DND-41 (cell line): ENCODE measurements around the gene FAM83E.

Experiments used
- CTCF ChIP-seq: IDR thresholded peaks from 2 replicates; pipeline ENCODE4 v1.5.1; 2012; ENCODE audit warnings: borderline replicate concordance, low read length, moderate library complexity, mild to moderate bottlenecking; ENCODE audit not compliant: poor library complexity, severe bottlenecking; ENCODE audit errors: extremely low read depth
- EZH2 ChIP-seq: IDR thresholded peaks from 3 replicates; pipeline ENCODE4 v1.6.1; 2012; ENCODE audit warnings: borderline replicate concordance, low read depth, mild to moderate bottlenecking, moderate library complexity, low read length, inconsistent platforms; ENCODE audit not compliant: severe bottlenecking

- TF ChIP-seq CTCF (no peak), EZH2 (no peak)
Measured at GRCh38 chr19:48631225-48631624, 16.3 kb upstream of the FAM83E start.
